ENCODE data around the gene THSD7B. TPM values are rescaled to one million over a fixed set of nuclear protein-coding genes. Genes with fewer than 3 reads are reported as not detected.

THSD7B gene
- total and polyA plus RNA-seq, 2 of the 8 experiments (the other 6 are each of a cell fraction or from before 2014, with no cell fraction given), result 0.60 to 2.9 TPM

DNA sequence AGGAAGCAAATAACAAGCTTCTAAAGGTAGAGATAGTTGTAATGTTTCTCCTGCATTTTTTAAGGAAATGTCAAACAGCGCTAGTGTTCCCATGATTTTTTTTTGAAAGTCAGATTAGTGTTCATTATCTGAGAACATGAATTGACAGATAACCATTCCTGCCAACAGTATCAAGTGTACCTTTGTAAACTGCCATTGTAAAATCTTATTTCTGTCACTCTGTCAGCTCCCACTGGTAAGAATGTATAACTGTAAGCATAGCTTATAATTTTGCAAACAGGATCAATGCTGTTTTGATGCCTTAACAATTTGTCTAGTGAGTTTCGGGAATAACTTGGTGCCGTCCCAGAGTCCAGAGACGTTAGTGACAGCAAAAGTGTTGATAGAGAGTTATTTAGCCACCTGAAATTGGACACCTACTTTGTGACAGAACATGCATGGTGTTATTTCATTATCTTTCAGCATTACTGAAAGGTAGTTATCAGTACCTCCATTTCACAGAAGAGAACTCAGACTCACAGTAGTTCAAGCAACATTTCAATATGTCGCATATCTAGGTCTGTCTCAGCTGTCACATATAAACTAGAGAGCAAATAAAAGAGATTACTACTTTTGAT, 221.4 kb downstream of the THSD7B start:
- CTCF ChIA-PET (ENCODE audit: partially characterized antibody), result no interaction called here
- no peak for FAIRE-seq
- TF ChIP-seq SP1 (IDR thresholded peaks at IDR 0.05; ENCODE audit: low read depth, low read length), result no peak
- no peak for TF ChIP-seq CBX8 (IDR thresholded peaks at IDR 0.05; ENCODE audit: borderline replicate concordance, low read depth, low read length)
- TF ChIP-seq BACH1 (IDR thresholded peaks at IDR 0.05; ENCODE audit: low read length), result no peak
- no peak for TF ChIP-seq EZH2 (IDR thresholded peaks at IDR 0.05; ENCODE audit: low read depth, low read length, severe bottlenecking)
- no peak for TF ChIP-seq POLR2A (IDR thresholded peaks at IDR 0.05; ENCODE audit: control extremely low read depth in 1 of 2, low read depth in 2 of 2, low read length in 2 of 2)
- no peak for TF ChIP-seq CHD2 (IDR thresholded peaks at IDR 0.05; ENCODE audit: low read length)
- TF ChIP-seq NANOG (IDR thresholded peaks at IDR 0.05; ENCODE audit: insufficient read depth, low read depth, low read length, poor library complexity, severe bottlenecking), result no peak
- no peak for TF ChIP-seq ASH2L (IDR thresholded peaks at IDR 0.05; ENCODE audit: low read length)
- no peak for TF ChIP-seq SUZ12 (IDR thresholded peaks at IDR 0.05; ENCODE audit: low read length)
- no peak for TF ChIP-seq TBP (IDR thresholded peaks at IDR 0.05; ENCODE audit: low read depth, low read length)
- TF ChIP-seq JUN (IDR thresholded peaks at IDR 0.05; ENCODE audit: low read depth, low read length), result no peak
- no peak for TF ChIP-seq SIN3A (conservative IDR thresholded peaks at IDR 0.05 in 1 of 2, IDR thresholded peaks at IDR 0.05 in 1 of 2; ENCODE audit: low read depth in 1 of 2, low read length in 2 of 2)
- TF ChIP-seq FOSL1 (IDR thresholded peaks at IDR 0.05; ENCODE audit: insufficient read depth, low read depth, low read length), result no peak
- TF ChIP-seq CEBPB (IDR thresholded peaks at IDR 0.05; ENCODE audit: low read depth, low read length), result no peak
- no peak for TF ChIP-seq PHF8 (conservative IDR thresholded peaks at IDR 0.05; ENCODE audit: low read depth, low read length)

More for the DNA sequence above, 221.4 kb downstream of the THSD7B start:
- H4K5ac ChIP-seq (ENCODE audit: insufficient read length, low read depth, low read length), result no peak overlapping the region
- no peaks in the 10 kb centered on the region for H3K79me2 ChIP-seq (ENCODE audit: control insufficient read depth in 1 of 2, insufficient read depth in 2 of 2, low read length in 2 of 2)
- POLR2A ChIA-PET (ENCODE audit: partially characterized antibody), result no interaction called here
- no peak overlapping the region for H2BK15ac ChIP-seq (ENCODE audit: low read length)
- H2BK20ac ChIP-seq (ENCODE audit: low read length), result no peak overlapping the region
- no peak overlapping the region for H2AK5ac ChIP-seq (ENCODE audit: low read depth, low read length)
- no peak overlapping the region for H3K4me3 ChIP-seq (ENCODE audit: extremely low read depth in 1 of 4, insufficient read depth in 2 of 4, low read depth in 3 of 4, low read length in 4 of 4)
- H3K23me2 ChIP-seq (ENCODE audit: low read depth, low read length), result peaks cover 1% of the 10 kb centered on the region; the same call in 1 of the 2 replicates
- no peak overlapping the region for H3K23ac ChIP-seq (ENCODE audit: insufficient read length)
- no peak overlapping the region for H4K91ac ChIP-seq (replicated peaks; ENCODE audit: insufficient read length, low read length)
- no peak overlapping the region for H2BK5ac ChIP-seq (ENCODE audit: low read depth, low read length)
- no peak overlapping the region for H3K14ac ChIP-seq (ENCODE audit: insufficient read length)
- H3K4me1 ChIP-seq (replicated peaks in 1 of 4; ENCODE audit: control insufficient read depth in 3 of 4, insufficient read depth in 4 of 4, low read length in 3 of 4), result no peaks in the 10 kb centered on the region
- H3K9me3 ChIP-seq (ENCODE audit: insufficient read depth in 2 of 2, low read depth in 1 of 2, low read length in 1 of 2), result no peaks in the 10 kb centered on the region
- no peak overlapping the region for H3K9ac ChIP-seq (replicated peaks in 1 of 4; ENCODE audit: extremely low read depth in 1 of 4, low read depth in 3 of 4, low read length in 3 of 4)
- H3K36me3 ChIP-seq (ENCODE audit: control insufficient read depth in 2 of 4, insufficient read depth in 4 of 4, low read length in 3 of 4), result no peaks in the 10 kb centered on the region
- WGBS, 2 experiments (ENCODE audit: extremely low coverage in 1 of 2, insufficient coverage in 1 of 2, insufficient read length in 1 of 2, insufficient replicate concordance in 2 of 2, low coverage in 1 of 2, low lambda C conversion rate in 2 of 2, missing lambda C conversion rate in 1 of 2), result 96% methylated on average over 5 of the region's 5 CpGs; no CpG with 5 or more reads in 1 of the 2 experiments
- H2AFZ ChIP-seq (ENCODE audit: low read length), result no peak overlapping the region
- H3K4ac ChIP-seq (replicated peaks; ENCODE audit: insufficient read length, low read depth, low read length), result no peak overlapping the region
- H3K79me1 ChIP-seq (ENCODE audit: low read depth, low read length), result no peaks in the 10 kb centered on the region
- no peaks in the 10 kb centered on the region for H4K20me1 ChIP-seq (replicated peaks in 1 of 2; ENCODE audit: control insufficient read depth in 1 of 2, insufficient read depth in 2 of 2, low read length in 2 of 2)
- DNase-seq (ENCODE audit: low read depth in 1 of 2, low spot score in 2 of 2), result no peak
- H3K18ac ChIP-seq (ENCODE audit: extremely low read depth, low read length), result no peak overlapping the region
- H3K56ac ChIP-seq (replicated peaks; ENCODE audit: insufficient read length, low read depth, low read length), result no peak overlapping the region
- H3K4me2 ChIP-seq (ENCODE audit: insufficient read depth in 1 of 2, low read depth in 2 of 2, low read length in 2 of 2), result no peak overlapping the region
- H2BK12ac ChIP-seq (ENCODE audit: low read depth, low read length), result no peak overlapping the region
- no peak overlapping the region for H3K27ac ChIP-seq (ENCODE audit: low read depth, low read length)
- no peak overlapping the region for H4K8ac ChIP-seq (ENCODE audit: extremely low read depth, insufficient read depth, low read length)
- H3K27me3 ChIP-seq (replicated peaks in 1 of 4; ENCODE audit: control insufficient read depth in 3 of 4, extremely low read depth in 1 of 4, insufficient read depth in 3 of 4, low read length in 3 of 4), result no peaks in the 10 kb centered on the region
- H2BK120ac ChIP-seq (replicated peaks; ENCODE audit: low read depth, low read length), result no peak overlapping the region
